Nephron progenitor cell (in vitro differentiated cells): ENCODE measurements around the gene SENP1.

Experiments
- DNase-seq: peaks from one replicate; pipeline ENCODE4 v3.0.0; 2021
- H3K27ac Mint-ChIP-seq: 2 replicates; pipeline ENCODE4 v1.8.0; 2021; ENCODE audit warnings: mild to moderate bottlenecking, moderate library complexity, mixed read lengths
- H3K27me3 Mint-ChIP-seq: 2 replicates; pipeline ENCODE4 v1.8.0; 2021; ENCODE audit warnings: mild to moderate bottlenecking, low read depth, mixed read lengths; ENCODE audit not compliant: poor library complexity
- H3K36me3 Mint-ChIP-seq: 2 replicates; pipeline ENCODE4 v1.8.0; 2021; ENCODE audit warnings: low read depth, mixed read lengths
- H3K4me1 Mint-ChIP-seq: 2 replicates; pipeline ENCODE4 v1.8.0; 2021; ENCODE audit warnings: mixed read lengths
- H3K4me3 Mint-ChIP-seq: 2 replicates; pipeline ENCODE4 v1.8.0; 2021; ENCODE audit warnings: mild to moderate bottlenecking, moderate library complexity, mixed read lengths
- H3K9me3 Mint-ChIP-seq: 2 replicates; pipeline ENCODE4 v1.8.0; 2021; ENCODE audit warnings: mild to moderate bottlenecking, moderate library complexity, mixed read lengths
- TF ChIP-seq, protein P1 (sequence below): fragments of 200-600 bp; sonication (generic); IDR thresholded peaks from 2 replicates; pipeline ENCODE4 v1.5.0; 2021; ENCODE audit warnings: antibody characterized with exemption

SENP1 gene

DNA sequence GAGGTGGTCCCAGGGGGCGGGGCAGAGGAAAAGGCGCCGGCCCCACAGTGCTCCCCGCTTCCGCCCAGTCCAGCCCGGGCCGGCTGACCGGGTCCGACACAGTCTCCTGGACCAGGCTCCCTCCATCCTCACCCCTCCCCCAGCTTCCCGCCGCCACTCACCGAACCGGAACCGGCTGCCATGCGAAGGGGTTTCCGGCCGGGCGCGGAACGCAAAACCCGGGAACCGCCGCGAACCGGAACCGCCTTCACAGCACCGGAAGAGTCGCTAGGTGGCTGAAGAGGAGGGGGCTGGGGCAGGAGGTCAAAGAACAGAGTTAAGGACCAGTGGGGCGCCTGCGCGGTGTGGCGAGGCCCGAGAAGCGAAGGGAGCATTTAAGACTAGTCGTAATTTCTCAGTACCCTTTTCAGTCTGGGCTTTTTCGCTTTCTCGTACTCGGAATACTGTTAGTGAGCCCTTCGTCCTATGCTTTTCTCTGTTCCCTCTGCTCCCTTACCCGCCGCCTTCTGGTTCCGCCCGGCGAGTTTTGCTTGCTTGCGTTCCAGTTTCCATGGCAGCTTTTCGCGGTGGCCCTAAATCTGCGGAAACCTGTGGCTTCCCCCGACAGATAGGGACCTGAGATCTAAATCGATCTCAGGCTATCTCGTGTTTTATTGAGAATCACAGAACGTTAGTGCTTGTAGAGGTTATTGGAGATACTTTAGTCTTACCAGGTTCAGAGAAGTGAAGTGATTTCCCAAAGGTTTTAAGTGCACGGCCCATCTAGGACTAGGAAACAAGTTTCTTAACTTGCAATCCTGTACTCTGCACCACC lies at the start of gene SENP1:
Gene SENP1, minus strand, starts transcription at position 213 of the 814 bp plus-strand sequence. CDS start 4,607 bp downstream, outside the sequence.
- peak; percentile 88 for DNase-seq
- Mint-ChIP-seq H3K27me3 (peaks cover 19% of the 10 kb centered on the region), H3K4me1 (peaks cover 47% of the 10 kb centered on the region), H3K9me3 (no peaks in the 10 kb centered on the region), H3K27ac (peak within 1 kb of the TSS; percentile 99), H3K4me3 (peak within 1 kb of the TSS; percentile 95), H3K36me3 (no peaks in the 10 kb centered on the region)
- TF ChIP-seq, protein P1, sequence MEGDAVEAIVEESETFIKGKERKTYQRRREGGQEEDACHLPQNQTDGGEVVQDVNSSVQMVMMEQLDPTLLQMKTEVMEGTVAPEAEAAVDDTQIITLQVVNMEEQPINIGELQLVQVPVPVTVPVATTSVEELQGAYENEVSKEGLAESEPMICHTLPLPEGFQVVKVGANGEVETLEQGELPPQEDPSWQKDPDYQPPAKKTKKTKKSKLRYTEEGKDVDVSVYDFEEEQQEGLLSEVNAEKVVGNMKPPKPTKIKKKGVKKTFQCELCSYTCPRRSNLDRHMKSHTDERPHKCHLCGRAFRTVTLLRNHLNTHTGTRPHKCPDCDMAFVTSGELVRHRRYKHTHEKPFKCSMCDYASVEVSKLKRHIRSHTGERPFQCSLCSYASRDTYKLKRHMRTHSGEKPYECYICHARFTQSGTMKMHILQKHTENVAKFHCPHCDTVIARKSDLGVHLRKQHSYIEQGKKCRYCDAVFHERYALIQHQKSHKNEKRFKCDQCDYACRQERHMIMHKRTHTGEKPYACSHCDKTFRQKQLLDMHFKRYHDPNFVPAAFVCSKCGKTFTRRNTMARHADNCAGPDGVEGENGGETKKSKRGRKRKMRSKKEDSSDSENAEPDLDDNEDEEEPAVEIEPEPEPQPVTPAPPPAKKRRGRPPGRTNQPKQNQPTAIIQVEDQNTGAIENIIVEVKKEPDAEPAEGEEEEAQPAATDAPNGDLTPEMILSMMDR: no peak

DNA sequence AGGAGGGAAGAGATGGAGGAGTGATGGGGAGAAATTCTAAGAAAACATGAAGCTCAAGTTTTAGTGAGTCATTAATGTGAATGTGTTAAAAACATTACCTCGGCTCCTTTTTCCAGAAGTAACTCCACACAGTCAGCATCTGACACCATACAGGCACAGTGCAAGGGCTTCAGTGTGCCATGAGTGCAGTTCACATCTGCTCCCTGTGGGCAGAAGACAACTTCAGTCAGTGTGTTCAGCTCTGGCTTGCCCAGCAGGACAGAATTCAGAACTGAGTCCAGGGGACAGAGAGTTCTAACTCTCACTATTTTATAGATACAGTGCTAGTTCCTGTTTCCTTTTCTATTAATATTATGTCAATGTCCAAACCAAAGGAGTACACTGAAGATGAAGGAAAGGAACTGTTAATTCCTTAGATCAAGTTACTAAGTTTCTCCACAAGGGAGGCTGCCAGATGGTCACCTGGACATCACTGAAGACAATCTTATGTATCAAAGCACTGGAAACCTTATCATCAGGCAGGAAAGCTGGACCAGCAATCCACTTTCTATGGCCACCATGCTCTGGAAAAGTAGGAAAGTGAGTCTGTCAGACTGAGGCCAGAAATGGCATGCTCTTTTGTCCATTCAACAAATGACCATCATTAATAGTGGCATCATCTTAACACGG lies 45.4 kb upstream of the SENP1 start:
- no peaks in the 10 kb centered on the region for H3K9me3 Mint-ChIP-seq
- TF ChIP-seq, protein P1: no peak
- no peak overlapping the region for H3K27ac Mint-ChIP-seq
- peaks cover 7% of the 10 kb centered on the region for H3K4me1 Mint-ChIP-seq
- no peak for DNase-seq
- no peak overlapping the region for H3K4me3 Mint-ChIP-seq
- no peaks in the 10 kb centered on the region for H3K27me3 Mint-ChIP-seq
- H3K36me3 Mint-ChIP-seq: peaks cover 37% of the 10 kb centered on the region

DNA sequence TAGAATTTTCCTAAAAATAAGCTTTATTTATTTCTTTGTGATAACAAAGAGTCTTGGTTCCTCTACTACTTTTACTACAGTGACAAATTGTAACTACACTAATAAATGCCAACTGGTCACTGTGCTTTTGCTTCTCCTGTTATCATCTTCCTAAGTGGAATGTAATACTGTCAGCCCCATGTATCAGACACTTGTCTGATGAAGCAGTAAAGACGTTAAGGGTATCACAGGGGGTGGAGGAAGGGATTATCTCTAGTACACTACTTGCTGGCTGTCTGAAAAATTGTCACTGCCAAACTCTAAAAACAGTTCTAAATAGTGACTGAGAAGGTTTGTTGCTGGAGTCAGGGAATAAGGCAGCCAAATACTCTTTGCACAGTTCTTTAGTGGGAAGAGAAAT lies 40.1 kb upstream of the SENP1 start:
- no peak for DNase-seq
- Mint-ChIP-seq H3K9me3 (no peaks in the 10 kb centered on the region), H3K4me3 (no peak overlapping the region), H3K27ac (peak overlapping the region; percentile 68), H3K27me3 (no peaks in the 10 kb centered on the region), H3K4me1 (peaks cover 7% of the 10 kb centered on the region), H3K36me3 (peaks cover 73% of the 10 kb centered on the region)
- TF ChIP-seq, protein P1: no peak

DNA sequence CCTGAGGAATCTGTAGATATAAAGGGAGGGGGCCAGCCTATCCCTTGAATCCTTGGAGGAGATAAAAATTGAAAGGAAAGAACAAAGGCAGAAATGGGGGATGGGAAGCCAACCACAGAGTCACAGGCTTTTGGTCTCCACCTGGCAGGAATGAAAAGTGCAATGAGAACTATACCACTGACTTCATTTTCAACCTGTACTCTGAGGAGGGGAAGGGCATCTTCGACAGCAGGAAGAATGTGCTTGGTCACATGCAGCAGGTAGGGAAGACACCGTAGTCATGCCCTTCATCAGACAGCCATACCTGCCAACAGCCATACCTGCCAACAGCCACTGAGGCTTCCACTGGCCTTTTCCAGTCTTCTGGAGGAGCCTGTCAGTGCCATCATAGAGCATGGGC lies 38.0 kb upstream of the SENP1 start:
- no peak overlapping the region for H3K27ac Mint-ChIP-seq
- TF ChIP-seq, protein P1: no peak
- H3K27me3 Mint-ChIP-seq: no peaks in the 10 kb centered on the region
- no peak for DNase-seq
- H3K4me3 Mint-ChIP-seq: no peak overlapping the region
- H3K9me3 Mint-ChIP-seq: no peaks in the 10 kb centered on the region
- H3K4me1 Mint-ChIP-seq: peaks cover 7% of the 10 kb centered on the region
- H3K36me3 Mint-ChIP-seq: peaks cover 67% of the 10 kb centered on the region

DNA sequence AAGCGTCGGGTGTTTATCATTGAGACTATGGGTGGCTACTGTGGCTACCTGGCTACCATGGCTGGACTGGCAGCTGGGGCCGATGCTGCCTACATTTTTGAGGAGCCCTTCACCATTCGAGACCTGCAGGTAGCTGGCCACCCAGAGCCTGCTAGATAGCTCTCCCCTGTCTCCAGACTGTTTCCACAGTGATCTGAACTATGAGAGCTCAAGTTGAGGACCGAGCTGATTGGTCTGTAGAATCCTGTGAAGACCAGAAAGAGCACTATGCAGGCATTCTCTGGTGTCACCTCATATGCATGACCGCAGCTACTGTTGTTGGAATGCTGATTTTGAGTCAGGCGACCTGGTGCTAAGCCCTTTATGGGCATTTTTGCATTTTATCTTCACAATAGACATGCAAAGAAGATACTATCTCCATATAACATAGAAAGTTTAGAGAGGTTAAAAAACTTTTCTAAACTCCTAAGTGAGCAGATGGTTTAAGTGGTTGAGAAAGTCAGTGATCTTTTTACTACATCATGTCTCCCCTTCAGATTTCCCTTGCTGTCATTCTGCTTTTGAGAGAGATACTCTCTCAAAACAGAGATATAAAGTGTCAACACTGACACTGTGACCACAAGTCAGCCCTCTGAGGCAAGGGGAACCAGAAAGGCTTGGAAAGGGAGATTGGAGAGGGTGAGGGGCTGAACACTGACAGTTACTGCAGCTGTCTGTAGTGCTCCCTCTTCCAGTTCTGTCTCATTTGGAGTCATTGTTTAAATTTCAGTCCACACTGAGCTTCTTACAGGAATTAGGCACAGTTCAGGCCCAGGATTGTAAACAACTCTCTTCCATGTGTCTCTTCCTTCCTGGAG lies 37.2 kb upstream of the SENP1 start:
- no peaks in the 10 kb centered on the region for H3K27me3 Mint-ChIP-seq

More for the DNA sequence above, 37.2 kb upstream of the SENP1 start:
- Mint-ChIP-seq H3K4me1 (peaks cover 7% of the 10 kb centered on the region), H3K36me3 (peaks cover 63% of the 10 kb centered on the region), H3K4me3 (no peak overlapping the region), H3K9me3 (no peaks in the 10 kb centered on the region), H3K27ac (no peak overlapping the region)
- TF ChIP-seq, protein P1: no peak
- no peak for DNase-seq
